Occipital lobe (tissue), 2 donors: ENCODE results near the gene FOXN3. TPM values are rescaled to one million over a fixed set of nuclear protein-coding genes. Genes with fewer than 3 reads are reported as not detected.

Experiments
- DNase-seq: peaks from one replicate; lab custom pipeline; 2025; lab: John Stamatoyannopoulos, UW
- total RNA-seq: library from RNA; depleted of rRNA; stranded (reverse); fragments of >200 nt; gene quantifications from one replicate; pipeline ENCODE4 v1.2.3, GENCODE V29; 2014

Gene FOXN3
- total RNA-seq, 1 donor from 2014 or later, result 36.8 TPM

DNA sequence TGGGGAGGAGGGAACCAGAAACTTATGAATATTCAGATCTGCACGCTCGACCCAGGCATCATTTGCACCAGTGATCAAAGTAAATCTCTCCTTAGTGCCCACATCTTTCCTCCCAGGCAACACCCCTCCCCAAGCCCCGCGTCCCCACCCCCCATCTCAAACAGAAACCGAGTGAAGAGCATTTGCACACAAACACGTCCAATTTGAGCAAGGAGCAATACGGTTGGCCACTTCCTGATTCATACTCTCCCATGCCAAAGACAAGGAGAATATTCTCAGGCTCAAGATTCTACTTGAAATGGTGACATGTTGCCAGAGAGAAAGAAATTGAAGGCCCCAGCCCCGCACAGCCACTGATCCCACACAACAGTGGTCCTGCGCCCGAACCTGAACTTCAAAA, 7.1 kb downstream of the FOXN3 start:
- DNase-seq, result no peak

GRCh38 chr14:89408907-89409700, 7.9 kb downstream of the FOXN3 start:
- no peak for DNase-seq

- DNase-seq, result no peak
Measured at GRCh38 chr14:89407856-89408255, 9.2 kb downstream of the FOXN3 start.

GRCh38 chr14:89406941-89407340, 10.1 kb downstream of the FOXN3 start:
- DNase-seq, result no peak

DNA sequence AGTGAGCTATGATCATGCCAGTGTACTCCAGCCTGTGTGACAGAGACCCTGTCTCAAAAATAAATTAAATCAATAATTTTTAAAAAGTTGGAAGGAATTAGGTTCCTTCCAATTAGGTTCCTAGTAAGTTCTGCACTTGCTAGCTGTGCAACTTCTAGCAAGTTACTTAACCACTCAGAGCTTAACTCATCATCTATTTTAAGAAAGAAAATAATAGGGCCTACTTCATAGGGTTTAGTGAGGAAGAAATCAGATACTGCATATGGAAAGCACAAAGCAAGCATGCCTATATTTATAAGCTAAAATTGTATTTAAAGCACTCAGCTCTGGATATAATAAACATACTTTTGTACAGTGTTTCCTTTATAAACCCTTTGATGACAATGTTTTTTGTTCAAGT, 10.7 kb downstream of the FOXN3 start:
- no peak for DNase-seq

- no peak for DNase-seq
Measured at GRCh38 chr14:89405712-89406111, 11.3 kb downstream of the FOXN3 start.

DNA sequence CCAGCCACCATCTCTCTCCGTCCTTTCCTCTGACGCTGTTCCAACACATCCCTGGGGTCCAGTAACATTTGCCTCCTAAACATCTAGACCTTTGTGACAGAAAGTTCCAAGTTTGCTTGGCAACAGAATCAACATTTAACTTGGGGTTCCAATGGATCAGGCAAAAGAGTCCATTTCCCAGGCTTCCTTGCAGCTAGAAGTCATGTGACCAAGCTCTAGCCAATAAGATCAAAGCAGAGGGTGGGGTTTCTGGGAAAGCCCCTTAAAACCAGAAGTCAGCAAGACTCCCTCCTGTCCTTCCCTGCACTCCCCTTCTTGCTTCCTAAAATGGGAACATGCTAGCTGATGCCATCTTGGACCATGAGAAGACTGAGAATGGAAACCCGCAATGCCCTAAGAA, 14.7 kb downstream of the FOXN3 start:
- DNase-seq, result no peak

GRCh38 chr14:89401761-89402160, 15.3 kb downstream of the FOXN3 start:
- no peak for DNase-seq

- no peak for DNase-seq
Measured at GRCh38 chr14:89401241-89401640, 15.8 kb downstream of the FOXN3 start.

- no peak for DNase-seq
Measured at GRCh38 chr14:89400529-89400928, 16.5 kb downstream of the FOXN3 start.

DNA sequence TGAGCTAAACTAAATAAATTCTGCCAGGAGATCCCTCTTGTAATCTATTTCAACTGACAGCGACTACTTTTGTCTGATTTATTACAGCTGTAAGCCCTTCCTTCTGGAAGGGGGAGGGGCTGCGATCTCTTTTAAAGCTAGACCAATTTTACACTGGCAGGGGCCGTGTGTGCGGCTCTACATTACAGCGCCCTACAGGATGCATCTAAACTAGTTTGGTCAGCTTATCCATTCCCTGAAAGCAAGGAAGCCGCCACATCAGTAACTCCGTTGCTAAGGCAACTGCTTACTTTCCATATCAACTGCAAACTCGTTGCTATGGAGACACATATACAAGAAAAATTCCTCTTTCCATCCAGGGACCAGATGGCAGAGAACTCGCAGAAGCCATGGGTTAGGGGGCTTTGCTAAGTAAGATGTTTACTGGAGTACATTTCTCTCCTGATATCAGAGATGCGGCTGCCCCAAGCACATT, 17.4 kb downstream of the FOXN3 start:
- peak; percentile 38 for DNase-seq

- DNase-seq, result no peak
Measured at GRCh38 chr14:89399157-89399556, 17.9 kb downstream of the FOXN3 start.

DNA sequence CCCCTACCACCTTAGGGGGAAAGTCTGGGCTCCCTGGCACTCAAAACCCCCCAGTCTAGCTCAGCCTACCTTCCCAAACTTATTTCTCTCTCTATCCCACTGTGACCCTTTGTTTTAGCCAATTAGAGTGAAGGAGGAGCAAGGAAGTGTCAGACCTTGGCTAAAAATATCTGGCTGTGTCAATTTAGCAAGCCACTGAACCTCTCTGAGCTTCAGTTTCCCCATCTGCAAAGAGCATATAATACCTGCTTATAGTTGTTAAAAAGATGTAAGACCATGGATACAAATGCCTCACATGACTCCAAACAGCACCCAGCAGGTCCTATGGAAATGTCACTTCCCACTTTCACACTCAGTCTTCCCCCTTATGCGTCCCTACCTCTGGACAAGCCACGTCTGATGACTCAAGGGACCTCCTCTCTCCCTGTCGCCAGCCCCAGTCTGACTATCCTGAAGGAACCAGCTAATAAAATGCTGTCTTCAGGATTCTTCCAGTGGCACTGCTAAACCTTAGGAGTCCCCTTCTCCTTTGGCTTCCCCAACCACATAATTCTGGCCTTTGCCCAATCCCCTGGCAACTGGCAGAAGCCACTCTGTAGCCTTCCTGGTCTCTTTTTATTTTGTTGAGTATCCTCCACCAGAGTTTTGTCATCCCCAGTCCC, 19.3 kb downstream of the FOXN3 start:
- DNase-seq, result no peak

DNA sequence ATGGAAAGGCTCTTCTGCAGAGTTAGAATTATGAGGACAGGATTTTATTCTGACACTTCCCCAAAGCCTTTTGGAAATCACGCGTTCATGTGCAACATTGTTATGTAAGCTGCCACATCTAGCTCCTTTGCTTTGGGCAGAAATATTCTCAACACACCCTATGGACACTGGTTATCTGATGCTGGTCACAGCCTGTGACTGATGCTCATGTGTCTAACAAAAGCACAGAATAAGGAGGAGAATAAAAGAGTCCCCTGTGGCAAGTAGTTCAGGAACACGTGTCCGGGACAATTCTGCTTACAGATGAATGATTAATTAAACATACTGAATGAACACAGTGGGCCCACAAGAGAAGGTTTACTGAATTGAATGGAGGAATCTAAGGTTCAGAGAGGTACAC, 22.1 kb downstream of the FOXN3 start:
- peak; percentile 17 for DNase-seq

- DNase-seq, result no peak
Measured at GRCh38 chr14:89393222-89393745, 23.7 kb downstream of the FOXN3 start.

DNA sequence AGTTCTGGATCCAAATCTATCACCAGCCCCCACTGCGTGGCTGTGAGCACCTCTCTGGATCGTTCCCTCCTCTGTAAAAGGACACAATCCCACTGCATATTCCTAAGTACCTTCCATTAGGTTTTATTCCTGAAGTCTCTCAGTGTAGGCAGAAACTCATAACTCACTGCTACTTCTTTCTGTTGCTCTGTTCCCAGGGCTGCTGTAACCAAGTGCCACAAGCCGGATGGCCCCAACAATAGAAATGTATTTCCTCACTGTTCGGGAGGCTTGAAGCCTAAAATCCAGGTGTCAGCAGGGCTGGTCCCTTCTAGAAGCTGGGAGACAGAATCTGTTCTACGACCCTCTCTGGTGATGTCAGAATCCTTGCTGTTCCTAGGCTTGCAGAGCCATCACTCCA, 24.9 kb downstream of the FOXN3 start:
- no peak for DNase-seq

- DNase-seq, result no peak
Measured at GRCh38 chr14:89391556-89391955, 25.5 kb downstream of the FOXN3 start.

- no peak for DNase-seq
Measured at GRCh38 chr14:89391123-89391522, 25.9 kb downstream of the FOXN3 start.

DNA sequence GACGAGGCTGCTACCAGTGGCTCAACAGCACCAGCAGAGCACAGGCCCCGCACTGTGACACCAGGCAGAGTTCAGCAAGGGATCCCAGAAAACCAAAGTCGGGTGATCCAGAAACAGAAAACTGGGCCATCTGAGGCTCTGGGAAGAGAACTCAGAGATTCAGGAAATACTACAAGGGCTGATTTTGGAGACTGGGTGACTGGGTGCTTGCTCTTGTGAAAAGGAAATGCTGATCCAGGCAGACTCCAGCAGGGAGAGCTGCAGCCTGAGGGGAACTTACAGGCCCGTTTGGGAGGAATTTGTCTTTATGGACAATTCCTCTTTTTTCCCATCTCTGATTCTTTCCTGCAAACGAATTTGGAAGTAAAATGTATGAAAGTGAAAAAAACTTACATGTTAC, 28.2 kb downstream of the FOXN3 start:
- no peak for DNase-seq

DNA sequence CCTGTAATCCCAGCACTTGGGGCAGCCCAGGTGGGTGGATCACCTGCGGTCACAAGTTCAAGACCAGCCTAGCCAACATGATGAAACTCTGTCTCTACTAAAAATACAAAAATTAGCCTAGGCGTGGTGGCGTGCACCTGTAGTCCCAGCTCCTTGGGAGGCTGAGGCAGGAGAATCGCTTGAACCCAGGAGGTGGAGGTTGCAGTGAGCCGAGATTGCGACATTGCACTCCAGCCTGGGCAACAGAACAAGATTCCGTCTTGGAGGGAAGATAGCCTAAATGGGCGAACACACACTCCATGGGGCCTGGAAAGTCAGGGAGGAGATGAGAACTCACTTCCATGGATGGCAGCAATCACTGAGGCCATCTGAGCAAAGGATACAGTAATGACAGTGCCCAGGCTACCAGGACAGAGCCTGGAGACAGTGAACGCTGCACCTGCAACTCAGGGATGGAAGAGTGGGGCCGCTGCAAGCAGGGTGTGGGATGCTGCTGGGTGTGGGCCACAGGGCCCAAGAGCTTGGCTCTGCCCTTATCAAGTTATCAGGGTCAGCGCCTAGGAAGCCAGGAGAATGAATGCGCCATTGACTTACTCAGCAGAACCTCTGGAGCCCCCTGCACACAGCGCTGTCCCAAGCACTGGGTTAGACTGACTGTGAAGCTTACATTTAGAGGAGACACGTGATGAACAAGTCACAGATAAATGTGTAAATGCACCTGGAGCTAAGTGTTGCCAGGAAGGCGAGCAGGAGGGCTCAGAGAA, 28.9 kb downstream of the FOXN3 start:
- DNase-seq, result no peak

DNA sequence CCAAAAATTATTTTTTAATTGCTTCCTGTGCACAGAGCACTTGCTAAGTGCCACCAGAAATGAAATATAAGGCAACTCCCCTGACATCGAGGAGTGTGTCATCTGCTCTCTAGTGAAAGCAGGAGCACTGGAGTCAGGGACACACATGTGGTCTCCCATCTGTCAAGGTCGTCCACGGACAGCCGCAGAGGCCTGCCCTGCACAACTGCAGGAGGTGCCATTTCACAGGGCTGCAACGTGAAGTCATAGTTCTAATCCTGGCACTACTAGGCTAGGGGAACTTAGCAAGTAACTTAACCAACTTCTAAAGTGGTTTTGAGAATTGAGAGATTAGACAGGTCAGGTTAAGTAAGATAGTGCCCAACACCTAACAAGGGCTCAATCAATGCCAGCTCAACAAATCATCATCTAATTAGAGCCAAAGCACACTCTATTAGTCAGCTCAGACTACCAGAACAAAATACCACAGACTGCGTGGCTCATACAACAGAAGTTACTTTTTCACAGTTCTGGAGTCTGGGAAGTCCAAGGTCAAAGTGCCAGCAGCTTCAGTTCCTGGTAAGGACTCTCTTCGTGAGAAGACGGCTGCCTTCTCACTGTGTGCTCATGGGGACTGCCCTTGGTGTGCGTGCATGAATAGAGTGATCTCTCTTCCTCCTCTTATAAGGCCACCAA, 30.7 kb downstream of the FOXN3 start:
- no peak for DNase-seq
